Urothelium cell line (cell line): Measurements from ENCODE around the gene GLCE.
A peak's percentile ranks its signal among the peaks of the same experiment; 100 is the strongest.
"Not testable (repeated sequence)": the region's sequence is repeated elsewhere in the genome, so short reads cannot be mapped to it uniquely, and the experiment has no call there.

Experiments used
- DNase-seq: peaks from one replicate; pipeline ENCODE4 v3.0.0; 2011; ENCODE audit warnings: low spot score, mixed read lengths
- FAIRE-seq: peaks from 2 replicates; lab custom pipeline; 2011; peaks lifted over from hg19 to GRCh38; lab: Jason Lieb, UNC

Gene GLCE

DNA sequence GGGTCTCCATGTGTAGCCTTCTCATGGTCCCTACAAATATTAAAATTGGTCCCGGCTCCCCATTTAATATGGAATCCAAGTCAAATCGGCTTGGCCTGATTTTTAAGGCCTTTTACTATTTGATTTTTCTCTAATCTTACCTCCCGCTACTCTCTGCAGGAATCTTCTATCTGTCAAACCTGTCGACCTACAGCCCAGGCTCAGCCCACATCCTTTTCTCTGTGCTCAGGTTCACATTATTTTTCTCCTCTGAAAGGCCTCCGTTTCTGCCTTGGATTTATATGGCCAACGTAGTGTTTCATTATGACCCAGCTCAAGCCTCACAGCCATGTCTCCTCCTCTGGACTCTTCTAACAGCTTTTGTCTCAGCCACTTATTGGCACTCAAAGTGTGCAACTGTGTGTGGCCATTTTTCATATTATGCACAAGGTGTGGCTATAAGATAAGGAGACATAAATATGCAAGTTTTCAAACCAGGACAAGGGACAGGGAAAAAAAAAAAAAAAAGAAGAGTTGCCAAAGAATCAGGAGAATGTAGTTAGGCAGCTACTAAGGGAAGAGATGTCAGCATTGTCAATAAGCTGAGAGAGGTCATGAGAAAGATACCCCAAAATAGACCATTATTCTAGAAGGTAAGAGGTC lies 2.1 kb upstream of the GLCE start:
- FAIRE-seq, result no peak
- no peak for DNase-seq

DNA sequence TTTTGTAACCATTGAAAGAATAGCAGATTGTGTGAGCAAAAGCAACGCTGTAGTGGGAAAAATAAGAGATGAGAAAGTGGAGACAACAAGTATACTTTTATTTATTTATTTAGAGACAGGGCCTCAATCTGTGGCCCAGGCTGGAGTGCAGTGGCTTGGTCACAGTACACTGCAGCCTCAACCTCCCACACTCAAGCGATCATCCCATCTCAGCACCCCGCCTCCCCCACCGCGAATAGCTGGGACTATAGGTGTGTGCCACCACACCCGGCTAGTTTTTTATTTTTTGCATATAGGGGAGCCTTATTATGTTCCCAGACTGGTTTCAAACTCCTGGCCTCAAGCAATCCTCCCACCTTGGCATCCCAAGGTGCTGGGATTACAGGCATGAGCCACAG lies 1.6 kb upstream of the GLCE start:
- DNase-seq (no peak), FAIRE-seq (no peak)

- FAIRE-seq (no peak), DNase-seq (no peak)
These were observed 662 bp upstream of the GLCE start for GRCh38 chr15:69159805-69160140.

- DNase-seq (peak; percentile 64), FAIRE-seq (no peak)
These were observed 843 bp downstream of the GLCE start for GRCh38 chr15:69161079-69161877.

GRCh38 chr15:69161878-69162213 lies 1.4 kb downstream of the GLCE start:
- no peak for FAIRE-seq
- DNase-seq, result no peak

DNA sequence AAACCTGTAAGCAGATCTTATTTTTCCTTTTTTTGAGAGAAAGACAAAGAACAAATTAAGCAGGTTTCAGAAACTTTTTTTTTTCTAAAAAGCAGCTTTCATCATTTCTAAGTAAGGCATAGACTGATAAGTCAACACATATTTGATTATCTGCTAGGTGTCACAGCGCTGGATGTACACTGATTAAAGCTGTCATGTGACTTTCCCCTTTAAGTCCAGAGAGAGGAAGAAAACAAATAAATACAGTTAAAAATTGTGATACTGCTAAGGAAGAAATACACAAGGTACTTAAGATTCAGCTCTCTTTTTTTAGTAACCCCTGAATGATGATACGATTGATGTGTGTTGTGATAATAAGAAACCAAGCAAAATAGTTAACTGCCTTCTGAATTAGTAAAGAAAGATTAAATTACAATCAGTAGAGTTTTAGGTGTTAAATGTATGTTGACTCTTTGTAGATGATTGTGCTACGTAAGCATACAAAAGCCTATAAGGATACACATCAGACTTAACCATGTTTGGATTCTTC lies 2.8 kb downstream of the GLCE start:
- DNase-seq (no peak), FAIRE-seq (no peak)

GRCh38 chr15:69164807-69165636 lies 4.6 kb downstream of the GLCE start:
- DNase-seq (no peak), FAIRE-seq (no peak)

DNA sequence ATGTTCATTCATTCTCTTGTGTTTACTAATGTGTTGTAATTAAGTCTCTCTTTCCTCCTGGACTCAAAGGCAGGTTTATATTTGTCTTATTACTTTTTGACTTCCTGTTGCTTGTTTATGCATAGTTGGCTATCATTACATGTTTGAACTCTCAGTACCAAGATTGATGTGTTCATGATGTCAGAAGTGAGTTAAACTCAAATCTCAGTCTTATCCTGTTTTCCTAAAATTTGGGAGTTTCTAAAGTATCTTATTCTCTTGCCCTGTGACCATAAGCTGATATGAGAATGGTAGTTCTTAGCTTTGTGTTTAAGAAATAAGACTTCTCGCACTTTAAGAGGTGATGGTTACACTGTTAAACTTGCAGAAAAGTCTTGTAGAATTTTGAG lies 5.2 kb downstream of the GLCE start:
- no peak for FAIRE-seq
- no peak for DNase-seq

DNA sequence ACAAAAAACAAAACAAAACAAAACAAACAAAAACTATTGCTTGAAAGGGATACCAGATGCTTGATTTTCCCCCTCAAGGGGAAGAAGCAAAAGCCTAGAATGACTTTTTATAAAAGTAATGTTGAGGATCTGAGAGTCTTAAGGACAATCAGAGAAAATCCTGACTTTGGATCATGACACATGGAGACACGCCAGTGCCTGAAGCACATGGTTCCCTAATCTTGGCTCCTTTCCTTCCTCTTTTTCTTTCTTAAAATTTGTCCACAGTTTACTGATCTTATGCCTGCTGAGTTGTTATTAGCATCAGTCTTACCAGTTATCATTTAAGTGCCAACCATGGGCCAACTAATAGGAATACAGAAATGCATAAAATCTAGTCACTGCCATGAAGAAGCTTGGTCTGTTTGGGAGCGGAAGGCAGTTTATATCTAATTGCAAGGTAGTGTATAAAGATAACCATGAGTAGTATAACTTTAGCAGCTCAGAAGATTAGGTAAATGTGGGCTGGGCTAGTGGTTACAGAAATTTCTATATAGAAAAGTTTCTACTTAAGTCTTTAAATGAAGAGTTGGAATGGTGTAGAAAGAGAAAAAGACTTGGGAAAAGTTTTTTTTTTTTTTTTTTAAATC lies 6.9 kb downstream of the GLCE start:
- DNase-seq (no peak), FAIRE-seq (peak; percentile 30)

DNA sequence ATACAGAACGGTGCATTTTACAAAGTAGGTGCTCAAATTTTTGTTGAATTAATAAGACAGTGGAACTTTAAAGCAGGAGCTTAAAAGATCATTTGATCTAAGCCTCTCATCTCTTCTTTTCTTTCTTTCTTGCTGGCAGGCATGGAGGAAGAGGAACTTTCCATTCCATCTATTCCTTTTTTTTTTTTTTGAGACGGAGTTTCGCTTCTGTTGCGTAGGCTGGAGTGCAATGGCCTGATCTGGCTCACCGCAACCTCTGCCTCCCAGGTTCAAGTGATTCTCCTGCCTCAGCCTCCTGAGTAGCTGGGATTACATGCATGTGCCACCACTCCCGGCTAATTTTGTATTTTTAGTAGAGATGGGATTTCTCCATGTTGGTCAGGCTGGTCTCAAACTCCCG lies 7.9 kb downstream of the GLCE start:
- not testable (repeated sequence) for FAIRE-seq, DNase-seq

- FAIRE-seq, result peak; percentile 30
- DNase-seq, result not testable (repeated sequence)
These were observed 9.1 kb downstream of the GLCE start for GRCh38 chr15:69169540-69169939.

DNA sequence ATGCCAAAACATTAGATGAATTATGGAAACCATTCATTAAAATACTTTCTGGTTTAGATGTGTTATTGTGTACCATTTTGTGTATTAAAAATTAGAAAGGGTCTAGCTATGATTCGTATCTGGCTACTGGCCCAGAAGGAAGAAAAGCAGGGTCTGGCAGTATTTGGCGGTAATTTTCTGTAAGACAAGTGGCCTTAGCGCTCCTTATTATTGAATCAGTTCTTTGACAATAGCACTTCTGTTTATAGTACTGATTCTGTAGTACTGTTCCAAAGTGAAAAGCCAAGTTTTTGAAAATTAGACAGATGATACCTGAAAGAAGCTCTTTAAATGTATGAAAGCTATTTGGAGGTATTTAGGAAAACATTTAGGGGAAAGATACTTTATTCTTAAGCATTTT lies 10.2 kb downstream of the GLCE start:
- FAIRE-seq, result no peak

DNA sequence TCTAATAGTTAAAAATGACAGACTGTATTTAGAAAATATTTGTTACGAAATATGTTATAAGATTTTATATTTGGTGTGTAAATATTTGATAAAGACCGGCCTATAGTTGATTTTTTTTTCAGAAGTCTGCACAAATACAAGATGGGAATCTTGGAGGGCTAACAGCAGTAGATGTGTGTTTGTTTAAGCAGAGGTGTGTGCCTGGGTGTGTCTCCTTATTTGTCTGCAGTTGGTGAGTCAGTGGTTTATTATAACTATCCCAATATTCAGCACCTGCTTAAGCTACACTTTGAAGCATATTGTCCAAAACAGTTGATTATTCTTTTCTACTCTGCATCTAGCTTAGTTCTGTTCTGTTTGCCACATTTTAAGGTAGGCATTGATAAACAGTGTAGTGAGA lies 12.4 kb downstream of the GLCE start:
- no peak for DNase-seq

More for the DNA sequence above, 10.2 kb downstream of the GLCE start:
- no peak for DNase-seq

DNA sequence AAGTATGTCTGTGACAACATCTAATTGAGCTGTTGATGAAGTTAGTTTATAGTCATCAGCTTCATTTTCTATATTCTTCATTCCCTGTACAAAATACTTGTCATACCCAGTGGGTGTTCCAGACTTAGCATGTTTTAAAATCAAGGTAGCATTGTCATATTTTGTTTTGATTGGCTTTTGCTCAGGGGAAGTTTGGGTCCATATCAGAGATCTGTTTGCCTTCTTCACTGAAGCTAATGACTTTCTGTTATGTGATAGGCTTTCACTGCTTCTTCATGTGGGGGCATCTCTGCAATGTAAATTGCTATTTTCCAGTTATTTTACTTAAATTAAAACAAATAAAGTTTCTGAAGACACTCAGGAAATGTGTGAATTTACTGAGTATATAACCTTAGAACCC lies 15.1 kb downstream of the GLCE start:
- DNase-seq, result no peak
- no peak for FAIRE-seq

More for the DNA sequence above, 12.4 kb downstream of the GLCE start:
- FAIRE-seq, result peak; percentile 23

GRCh38 chr15:69181424-69181823 lies 21.0 kb downstream of the GLCE start:
- FAIRE-seq, result no peak
- DNase-seq, result no peak

- no peak for DNase-seq
- no peak for FAIRE-seq
These were observed 24.8 kb downstream of the GLCE start for GRCh38 chr15:69185216-69185615.

DNA sequence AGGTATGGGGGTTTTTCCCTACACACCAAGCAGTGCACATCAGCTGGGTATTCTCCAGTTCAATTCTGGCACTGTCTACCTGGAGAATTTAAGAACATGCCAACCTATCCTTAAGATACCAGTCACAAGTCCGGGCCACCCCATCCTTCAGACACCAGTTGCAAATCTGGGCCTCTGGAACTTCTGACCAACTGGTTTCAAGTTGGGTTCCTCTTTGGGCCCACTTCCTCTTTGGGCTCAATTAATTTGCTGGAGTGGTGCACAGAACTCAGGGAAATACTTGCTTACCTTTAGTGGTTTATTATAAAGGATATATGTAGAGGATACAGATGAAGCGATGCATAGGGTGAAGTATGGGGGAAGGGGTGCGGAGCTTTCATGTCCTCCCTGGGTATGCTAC lies 25.3 kb downstream of the GLCE start:
- FAIRE-seq, result no peak
- no peak for DNase-seq

DNA sequence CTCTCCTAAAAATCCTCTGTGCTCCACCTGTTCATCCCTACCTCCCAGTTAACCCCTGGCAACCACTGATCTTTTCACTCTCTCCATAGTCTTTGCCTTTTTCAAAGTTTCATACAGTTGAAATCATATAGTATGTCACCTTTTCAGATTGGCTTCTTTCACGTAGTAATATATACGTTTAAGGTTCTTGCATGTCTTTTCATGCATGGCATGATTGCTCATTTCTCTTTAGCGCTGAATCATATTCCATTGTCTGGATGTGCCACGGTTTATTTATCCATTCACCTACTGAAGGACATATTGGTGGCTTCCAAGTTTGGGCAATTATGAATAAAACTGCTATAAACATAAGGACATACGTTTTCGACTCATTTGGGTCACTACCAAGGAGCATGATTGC lies 28.7 kb downstream of the GLCE start:
- FAIRE-seq, result no peak

DNA sequence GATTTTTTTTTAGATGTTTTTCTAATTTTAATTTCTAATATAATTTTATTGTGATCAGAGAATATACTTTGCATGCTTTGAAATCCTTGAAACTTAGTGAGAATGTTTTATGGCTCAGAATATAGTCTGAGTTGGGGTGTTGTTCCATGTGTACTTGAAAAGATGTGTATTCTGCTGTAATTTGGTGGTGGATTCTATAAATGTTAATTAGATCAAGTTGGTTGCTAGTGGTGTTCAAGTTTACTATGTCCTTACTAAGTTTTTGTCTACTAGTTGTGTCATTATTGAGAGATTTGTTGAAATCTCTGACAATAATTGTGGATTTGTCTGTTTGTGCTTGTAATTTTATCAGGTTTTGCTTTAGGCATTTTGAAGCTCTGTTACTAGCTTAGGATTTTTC lies 29.7 kb downstream of the GLCE start:
- DNase-seq (no peak), FAIRE-seq (no peak)

More for the DNA sequence above, 28.7 kb downstream of the GLCE start:
- no peak for DNase-seq

DNA sequence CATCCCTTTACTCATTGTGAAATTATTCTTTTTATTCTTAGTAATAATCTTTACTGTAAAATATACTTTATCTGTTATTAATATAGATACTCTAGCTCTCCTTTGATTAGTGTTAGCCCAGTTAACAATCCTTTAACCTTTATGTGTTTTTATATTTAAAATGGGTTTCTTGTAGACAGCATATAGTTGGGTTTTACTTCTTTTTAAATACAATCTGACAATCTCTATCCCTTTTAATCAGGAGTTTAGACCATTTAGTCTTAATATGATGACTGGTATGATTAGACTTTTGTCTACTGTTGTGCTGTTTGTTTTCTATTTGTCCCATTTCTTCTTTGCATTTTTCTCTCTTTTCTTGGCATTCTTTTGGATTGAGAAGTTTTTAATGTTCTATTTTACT lies 30.1 kb downstream of the GLCE start:
- FAIRE-seq (no peak), DNase-seq (no peak)
